Measurements from ENCODE around the gene AJUBA. TPM values are rescaled to one million over a fixed set of nuclear protein-coding genes. Genes with fewer than 3 reads are reported as not detected.

AJUBA gene
- total and polyA plus RNA-seq, 8 donors = 37.9 to 51.9 (median 40.0) TPM

- Histone ChIP-seq H3K27me3 (no peaks in the 10 kb centered on the region), H3K4me3 (no peak overlapping the region), H3K36me3 (no peaks in the 10 kb centered on the region), H3K4me1 (peaks cover 8 to 10% of the 10 kb centered on the region in 2 donors), H3K9me3 (no peaks in the 10 kb centered on the region), H3K27ac (no peak overlapping the region)
- ATAC-seq (no peak), DNase-seq (no peak)
- intact Hi-C loops (cut with DNase I) = no loop called here
- TF ChIP-seq CTCF (IDR thresholded peaks at IDR 0.05) = no peak
Measured at GRCh38 chr14:23013054-23013748, 30.9 kb upstream of the AJUBA start.

GRCh38 chr14:23009939-23010726 lies 27.8 kb upstream of the AJUBA start, which contains the start of gene C14orf93:
Gene C14orf93 (minus strand): TSS chr14:23010143. CDS start chr14:22999023, 11,120 bp downstream.
- intact Hi-C loops (cut with DNase I) = no loop called here
- no peaks in the 10 kb centered on the region for H3K36me3 ChIP-seq
- ATAC-seq = peak; percentile 56
- no peak for TF ChIP-seq CTCF (IDR thresholded peaks at IDR 0.05)
- H3K27ac ChIP-seq = peak within 1 kb of the TSS; percentile 85 to 89
- H3K4me3 ChIP-seq = peak within 1 kb of the TSS; percentile 34 to 54
- no peaks in the 10 kb centered on the region for H3K27me3 ChIP-seq
- DNase-seq = peak; percentile 78 to 93 (median 85)
- no peaks in the 10 kb centered on the region for H3K9me3 ChIP-seq
- peaks cover 8 to 30% of the 10 kb centered on the region in 2 donors for H3K4me1 ChIP-seq

- no peak for TF ChIP-seq CTCF (IDR thresholded peaks at IDR 0.05)
- ATAC-seq = no peak
- intact Hi-C loops (cut with DNase I) = no loop called here
- peaks cover 8 to 30% of the 10 kb centered on the region in 2 donors for H3K4me1 ChIP-seq
- DNase-seq = no peak
- H3K36me3 ChIP-seq = no peaks in the 10 kb centered on the region
- H3K4me3 ChIP-seq = peak overlapping the region; percentile 34 to 54
- no peaks in the 10 kb centered on the region for H3K27me3 ChIP-seq
- no peaks in the 10 kb centered on the region for H3K9me3 ChIP-seq
- peak overlapping the region; percentile 85 to 89 for H3K27ac ChIP-seq
Measured at GRCh38 chr14:23009483-23009938, 27.2 kb upstream of the AJUBA start.

GRCh38 chr14:23008831-23009230 lies 26.5 kb upstream of the AJUBA start:
- DNase-seq (no peak), ATAC-seq (no peak)
- intact Hi-C loops (cut with DNase I) = no loop called here
- H3K4me1 ChIP-seq = peaks cover 8 to 30% of the 10 kb centered on the region in 2 donors
- no peaks in the 10 kb centered on the region for H3K9me3 ChIP-seq
- H3K36me3 ChIP-seq = no peaks in the 10 kb centered on the region
- H3K27me3 ChIP-seq = no peaks in the 10 kb centered on the region
- no peak overlapping the region for H3K4me3 ChIP-seq
- H3K27ac ChIP-seq = peak overlapping the region; percentile 85 to 89
- no peak for TF ChIP-seq CTCF (IDR thresholded peaks at IDR 0.05)
